Parathyroid adenoma (tissue), 2 donors: ENCODE data around the gene AGAP1.

Experiments
- H2AFZ ChIP-seq: fragments of 300-600 bp; sonication (generic); one replicate; pipeline ENCODE4 v1.7.0; 2017; ENCODE audit warnings: antibody characterized with exemption, mild to moderate bottlenecking
- H3K27ac ChIP-seq: fragments of 300-600 bp; sonication (generic); one replicate; pipeline ENCODE4 v1.7.0; 2017
- H3K27me3 ChIP-seq: fragments of 300-600 bp; sonication (generic); one replicate; pipeline ENCODE4 v1.7.0; 2017; ENCODE audit warnings: low read length; ENCODE audit not compliant: control insufficient read depth, insufficient read depth
- H3K36me3 ChIP-seq: fragments of 300-600 bp; sonication (generic); one replicate; pipeline ENCODE4 v1.7.0; 2017; ENCODE audit warnings: low read length; ENCODE audit not compliant: control insufficient read depth, insufficient read depth
- H3K4me1 ChIP-seq: fragments of 300-600 bp; sonication (generic); one replicate; pipeline ENCODE4 v1.7.0; 2017; ENCODE audit warnings: control low read depth
- H3K4me2 ChIP-seq: fragments of 300-600 bp; sonication (generic); one replicate; pipeline ENCODE4 v1.7.0; 2017; ENCODE audit warnings: low read length
- H3K4me3 ChIP-seq: fragments of 300-600 bp; sonication (generic); one replicate; pipeline ENCODE4 v1.7.0; 2017; ENCODE audit warnings: low read depth, low read length
- H3K79me2 ChIP-seq: fragments of 300-600 bp; sonication (generic); one replicate; pipeline ENCODE4 v1.7.0; 2017; ENCODE audit warnings: control low read depth
- H3K9ac ChIP-seq: fragments of 300-600 bp; sonication (generic); one replicate; pipeline ENCODE4 v1.7.0; 2017; ENCODE audit warnings: mild to moderate bottlenecking
- H3K9me3 ChIP-seq: fragments of 300-600 bp; sonication (generic); one replicate; pipeline ENCODE4 v1.7.0; 2017; ENCODE audit warnings: low read length; ENCODE audit not compliant: control insufficient read depth
- CTCF ChIP-seq: fragments of 300-600 bp; sonication (generic); IDR thresholded peaks from one replicate; pipeline ENCODE4 v1.7.0; 2017; ENCODE audit warnings: antibody characterized with exemption, mild to moderate bottlenecking
- donor health status: primary hyperparathyroidism.

AGAP1 gene

GRCh38 chr2:235570256-235570655 lies 76.4 kb downstream of the AGAP1 start:
- H3K9ac ChIP-seq = no peak overlapping the region
- TF ChIP-seq CTCF = no peak
- H3K4me1 ChIP-seq = peaks cover 20% of the 10 kb centered on the region
- no peaks in the 10 kb centered on the region for H3K36me3 ChIP-seq
- no peak overlapping the region for H3K4me3 ChIP-seq
- H3K9me3 ChIP-seq = no peaks in the 10 kb centered on the region
- peak overlapping the region; percentile 17 for H3K4me2 ChIP-seq
- no peak overlapping the region for H3K27ac ChIP-seq
- no peak overlapping the region for H2AFZ ChIP-seq
- H3K79me2 ChIP-seq = peaks cover 31% of the 10 kb centered on the region
- no peaks in the 10 kb centered on the region for H3K27me3 ChIP-seq

GRCh38 chr2:235570966-235571692 lies 77.3 kb downstream of the AGAP1 start:
- Histone ChIP-seq H2AFZ (no peak overlapping the region), H3K27me3 (no peaks in the 10 kb centered on the region), H3K9me3 (no peaks in the 10 kb centered on the region), H3K4me2 (no peak overlapping the region), H3K4me3 (no peak overlapping the region), H3K27ac (no peak overlapping the region), H3K79me2 (peaks cover 40% of the 10 kb centered on the region), H3K36me3 (no peaks in the 10 kb centered on the region), H3K4me1 (peaks cover 20% of the 10 kb centered on the region), H3K9ac (no peak overlapping the region)
- no peak for TF ChIP-seq CTCF

GRCh38 chr2:235572592-235572991 lies 78.7 kb downstream of the AGAP1 start:
- Histone ChIP-seq H3K79me2 (peaks cover 48% of the 10 kb centered on the region), H3K9ac (no peak overlapping the region), H3K27me3 (no peaks in the 10 kb centered on the region), H3K9me3 (no peaks in the 10 kb centered on the region), H3K4me1 (peaks cover 20% of the 10 kb centered on the region), H3K4me3 (no peak overlapping the region), H2AFZ (no peak overlapping the region), H3K4me2 (no peak overlapping the region), H3K36me3 (no peaks in the 10 kb centered on the region), H3K27ac (no peak overlapping the region)
- TF ChIP-seq CTCF = no peak

GRCh38 chr2:235573331-235574221 lies 79.7 kb downstream of the AGAP1 start:
- no peaks in the 10 kb centered on the region for H3K36me3 ChIP-seq
- H3K27ac ChIP-seq = no peak overlapping the region
- H3K79me2 ChIP-seq = peaks cover 42% of the 10 kb centered on the region
- H3K27me3 ChIP-seq = no peaks in the 10 kb centered on the region
- no peak overlapping the region for H3K9ac ChIP-seq
- H2AFZ ChIP-seq = no peak overlapping the region
- H3K9me3 ChIP-seq = no peaks in the 10 kb centered on the region
- no peak for TF ChIP-seq CTCF
- peak overlapping the region; percentile 25 for H3K4me3 ChIP-seq
- peaks cover 20% of the 10 kb centered on the region for H3K4me1 ChIP-seq
- H3K4me2 ChIP-seq = peak overlapping the region; percentile 29
